HG02798 (cell line): ENCODE measurements around the gene COLGALT1.

Experiments
- ATAC-seq: cut with Tn5 transposase; IDR thresholded peaks from one replicate; pipeline ENCODE4 v1.9.1; 2021; ENCODE audit warnings: mild to moderate bottlenecking; ENCODE audit not compliant: unreplicated experiment, poor library complexity

COLGALT1 gene

DNA sequence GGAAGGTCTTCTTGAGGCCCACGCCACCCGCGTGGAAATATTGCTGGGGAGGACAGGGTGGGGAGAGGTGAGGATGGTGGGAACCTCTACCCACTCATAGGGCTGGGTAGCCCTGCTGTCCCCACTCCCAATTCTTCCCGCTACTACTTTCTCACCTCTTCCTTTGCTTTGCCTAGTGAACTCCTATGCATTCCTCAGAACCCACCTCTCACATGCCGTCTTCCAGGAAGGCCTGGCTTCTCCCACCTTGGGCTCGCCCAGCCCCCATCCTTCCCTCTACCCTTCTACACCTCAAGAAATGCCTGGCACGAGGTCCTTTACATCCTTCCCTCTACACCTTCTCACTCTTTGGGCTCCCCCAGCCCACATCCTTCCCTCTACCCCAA is 62.4 kb downstream of the COLGALT1 start:
- no peak for ATAC-seq

DNA sequence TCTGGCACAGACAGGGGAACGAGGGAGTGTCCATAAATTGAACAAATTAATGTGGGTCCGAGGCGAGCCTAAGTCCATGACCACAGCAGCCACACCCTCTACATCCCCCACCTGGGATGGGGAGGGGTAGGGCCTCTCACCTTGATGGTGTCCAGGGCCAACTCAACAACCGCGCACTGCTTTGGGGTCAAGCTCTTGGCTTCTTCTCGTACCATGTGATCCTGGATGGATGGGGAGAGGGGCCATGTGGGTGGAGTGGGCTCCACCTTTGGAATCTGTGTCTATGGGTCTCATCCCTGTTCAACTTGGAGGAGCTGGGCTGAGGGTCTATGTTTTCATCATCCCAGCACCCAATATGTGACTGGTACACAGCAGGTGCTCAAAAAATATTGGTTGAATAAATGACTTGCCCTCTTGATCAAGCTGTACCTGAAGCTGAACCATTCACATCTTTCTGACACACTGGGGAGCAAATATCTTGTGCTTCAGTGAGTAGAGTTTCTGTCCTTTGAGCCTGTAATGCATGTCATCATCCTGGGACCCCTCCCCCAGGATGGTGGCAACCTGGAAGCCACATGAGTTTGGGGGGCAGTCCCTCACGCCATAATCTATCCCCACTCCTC is 62.9 kb downstream of the COLGALT1 start:
- ATAC-seq, result no peak

DNA sequence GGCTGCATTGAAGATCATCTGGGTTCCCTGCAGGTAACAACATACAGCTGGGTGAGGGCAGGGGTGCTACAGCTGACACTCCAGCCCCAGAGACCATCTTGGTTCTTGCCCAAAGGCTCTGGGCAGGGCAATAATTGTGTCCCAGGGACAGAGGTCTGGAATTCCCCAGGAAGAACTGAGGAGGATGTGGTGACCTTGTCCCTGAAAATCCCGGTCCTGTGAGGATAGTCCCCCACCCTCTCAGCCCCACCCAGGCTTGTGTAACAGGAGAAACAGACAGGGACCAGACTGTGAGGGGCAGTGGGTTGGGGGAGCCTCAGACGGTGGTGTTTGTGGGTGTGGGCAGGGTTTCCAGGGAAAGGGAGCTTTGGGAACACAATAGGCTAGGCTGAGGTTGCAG is 63.5 kb downstream of the COLGALT1 start:
- ATAC-seq, result no peak

DNA sequence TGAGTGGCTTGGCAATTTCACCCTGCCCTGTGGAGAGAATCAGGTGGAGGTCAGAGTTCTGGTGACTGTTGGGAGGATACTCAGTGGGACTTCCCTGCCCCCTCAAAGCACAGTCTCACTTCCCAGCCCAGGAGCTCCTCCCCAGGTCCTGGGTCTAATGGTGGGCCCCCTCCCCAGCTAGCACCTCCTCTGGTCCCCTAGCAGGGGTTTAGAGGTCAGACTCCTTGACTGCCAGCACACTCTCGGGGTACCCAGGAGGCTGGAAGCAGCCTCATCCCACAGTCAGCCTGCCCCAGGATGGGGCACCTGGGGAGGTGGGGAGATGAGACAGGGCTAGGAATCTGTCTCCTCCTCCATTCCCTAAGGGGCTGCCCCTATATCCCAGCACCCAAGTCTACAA is 65.2 kb downstream of the COLGALT1 start:
- no peak for ATAC-seq

DNA sequence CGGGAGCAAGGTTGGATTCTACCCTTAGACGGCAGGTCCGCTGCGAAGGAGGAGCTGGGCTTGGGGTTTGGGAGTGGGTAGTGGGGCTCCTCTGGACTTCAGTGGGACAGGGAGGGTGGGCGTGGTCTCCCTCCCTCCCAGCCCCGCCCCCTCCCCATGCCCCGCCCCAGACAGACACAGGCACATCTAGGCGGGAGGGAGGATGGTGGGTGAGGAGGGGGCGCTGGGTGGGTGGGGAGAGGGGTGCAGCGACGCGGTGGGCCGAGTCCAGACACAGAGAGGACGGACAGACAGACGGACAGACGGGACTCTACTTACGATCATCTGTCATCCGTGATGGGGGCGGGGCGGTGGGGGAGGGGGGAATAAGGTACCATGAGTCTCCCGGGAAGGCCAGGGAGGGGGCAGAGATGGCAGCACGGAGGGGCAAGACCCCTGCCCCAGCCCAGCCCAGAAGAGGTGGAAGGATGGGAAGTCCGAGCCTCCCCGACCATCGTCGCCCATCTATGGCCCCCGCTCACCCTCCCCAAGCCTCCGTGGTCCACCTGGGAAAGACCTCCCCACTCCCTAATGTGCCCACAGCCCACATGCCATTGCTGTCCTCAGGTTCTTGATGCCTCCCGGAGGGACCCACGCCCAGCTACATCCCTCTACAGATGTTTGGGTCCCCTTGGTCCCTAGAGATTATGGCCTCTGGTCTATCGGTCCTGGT is 67.9 kb downstream of the COLGALT1 start:
- no peak for ATAC-seq

DNA sequence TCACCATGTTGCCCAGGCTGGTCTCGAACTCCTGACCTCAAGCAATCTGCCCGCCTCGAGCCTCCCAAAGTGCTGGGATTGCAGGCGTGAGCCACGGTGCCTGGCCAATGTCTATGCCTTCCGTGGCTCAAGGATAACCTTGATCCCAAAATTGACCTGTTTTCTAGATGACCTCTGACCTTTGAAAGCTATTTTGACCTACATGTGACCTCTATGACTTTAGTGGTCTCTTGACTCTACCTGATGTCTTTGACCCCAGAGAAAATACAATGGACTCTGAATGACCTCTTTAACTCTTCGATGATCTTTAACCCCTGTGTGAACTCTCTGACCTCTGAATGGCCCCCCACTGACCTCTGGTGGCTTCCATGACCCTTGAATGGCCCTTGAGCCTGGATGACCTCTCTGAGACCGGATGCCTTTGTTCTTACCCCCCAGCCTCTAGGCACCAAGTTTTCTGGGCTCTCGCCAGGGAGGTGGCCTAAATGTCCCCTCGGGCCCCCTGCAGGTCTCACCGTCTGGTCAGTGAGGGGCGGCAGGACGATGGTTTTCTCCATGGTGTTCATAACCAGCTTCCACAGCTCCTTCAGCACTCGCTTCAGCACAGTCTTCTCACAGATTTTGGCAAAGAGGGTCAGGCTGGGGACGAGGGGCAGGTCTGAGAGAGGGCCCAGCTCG is 69.0 kb downstream of the COLGALT1 start:
- no peak for ATAC-seq

DNA sequence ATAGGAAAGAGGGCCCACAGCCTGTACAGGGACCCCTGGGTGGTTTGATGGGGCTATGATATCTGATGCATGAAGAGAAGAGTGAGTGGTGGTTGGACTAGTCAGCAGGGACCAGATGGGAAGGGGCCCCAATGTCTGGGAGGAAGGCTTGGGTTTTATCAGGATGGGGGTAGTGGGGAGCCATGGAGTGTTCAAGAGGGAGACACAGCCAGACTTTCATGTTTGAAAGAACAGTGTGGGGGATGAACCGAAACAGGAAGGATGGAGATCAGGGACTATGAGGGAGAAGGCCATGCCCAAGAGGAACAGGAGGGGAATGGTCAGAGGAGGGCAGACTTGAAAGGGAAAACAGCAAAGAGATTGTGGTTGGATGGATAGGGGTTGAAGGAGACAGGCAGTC is 69.6 kb downstream of the COLGALT1 start:
- no peak for ATAC-seq

DNA sequence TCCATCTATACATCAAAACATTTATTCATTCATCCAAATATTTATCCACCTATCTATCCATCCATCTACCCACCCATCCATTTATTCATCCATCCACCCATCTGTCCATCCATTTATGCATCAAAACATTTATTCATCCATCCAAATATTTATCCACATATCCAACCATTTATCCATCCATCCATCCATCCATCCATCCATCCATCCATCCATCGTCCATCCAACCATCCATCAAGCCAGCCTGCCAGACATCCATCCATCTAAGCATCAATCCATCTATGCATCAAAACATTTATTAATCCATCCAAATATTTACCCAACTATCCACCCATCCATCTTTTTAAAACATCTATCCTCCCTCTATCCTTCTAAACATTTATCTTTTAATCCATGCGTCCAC is 70.5 kb downstream of the COLGALT1 start:
- ATAC-seq, result no peak

DNA sequence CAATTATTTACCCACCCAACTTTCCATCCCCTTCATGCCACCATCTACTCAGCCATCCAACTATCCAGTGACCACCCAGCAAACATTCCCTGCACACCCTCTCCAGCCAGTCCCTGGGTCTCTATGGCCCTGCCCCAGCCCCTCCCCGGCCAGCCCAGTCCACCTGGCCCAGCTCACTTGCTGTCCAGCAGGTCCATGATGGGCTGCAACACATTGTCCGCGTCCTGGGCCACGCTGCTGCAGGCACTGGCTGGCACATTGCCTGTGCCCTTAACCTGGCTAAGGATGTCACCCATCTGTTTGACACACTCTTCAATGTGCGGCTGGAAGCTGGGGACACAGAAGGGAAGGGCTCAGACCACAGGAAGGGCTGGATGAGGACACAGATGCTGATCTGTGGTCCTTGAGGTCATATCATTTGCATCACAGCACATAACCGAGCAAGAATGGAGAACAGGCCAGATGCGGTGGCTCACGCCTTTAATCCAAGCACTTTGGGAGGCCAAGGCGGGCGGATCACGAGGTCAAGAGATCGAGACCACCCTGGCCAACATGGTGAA is 71.1 kb downstream of the COLGALT1 start:
- no peak for ATAC-seq

DNA sequence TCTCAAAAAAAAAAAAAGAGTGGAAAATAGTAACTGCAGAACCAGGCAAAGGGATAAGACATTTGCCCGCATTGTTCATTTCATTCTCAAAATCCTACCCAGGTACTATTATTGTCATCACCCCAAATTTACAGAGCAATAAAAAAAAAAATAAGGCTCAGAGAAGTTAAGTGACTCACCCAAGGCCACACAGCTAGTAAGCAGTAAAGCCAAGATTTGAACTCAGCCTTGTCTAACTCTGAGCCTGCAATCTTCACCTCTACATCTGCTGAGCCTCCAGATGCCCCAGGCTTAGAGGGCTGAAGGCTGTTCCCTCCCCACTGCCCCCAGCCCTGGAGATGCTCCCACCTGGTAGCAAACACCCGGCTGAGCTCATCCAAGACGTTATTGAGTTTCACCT is 71.7 kb downstream of the COLGALT1 start:
- no peak for ATAC-seq

DNA sequence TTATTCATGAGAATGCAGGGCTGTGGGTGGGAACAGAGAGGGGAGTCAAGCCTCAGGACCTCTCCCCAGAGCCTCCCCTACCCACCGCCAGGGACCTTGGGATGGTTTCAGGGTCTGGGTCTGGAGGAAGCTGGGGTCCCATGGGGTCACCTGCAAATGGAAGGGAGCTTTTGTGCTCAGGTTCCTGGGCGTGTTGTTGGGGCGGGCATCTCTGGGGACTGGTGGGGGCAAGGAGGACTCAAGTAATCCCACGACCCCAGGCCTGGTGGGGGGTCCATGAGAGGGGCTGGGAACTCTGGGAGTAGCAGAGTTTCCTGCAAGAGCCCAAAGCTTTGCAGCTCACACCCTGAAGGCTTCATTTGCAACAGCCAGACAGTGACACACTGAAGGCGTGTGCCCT is 72.5 kb downstream of the COLGALT1 start:
- no peak for ATAC-seq

DNA sequence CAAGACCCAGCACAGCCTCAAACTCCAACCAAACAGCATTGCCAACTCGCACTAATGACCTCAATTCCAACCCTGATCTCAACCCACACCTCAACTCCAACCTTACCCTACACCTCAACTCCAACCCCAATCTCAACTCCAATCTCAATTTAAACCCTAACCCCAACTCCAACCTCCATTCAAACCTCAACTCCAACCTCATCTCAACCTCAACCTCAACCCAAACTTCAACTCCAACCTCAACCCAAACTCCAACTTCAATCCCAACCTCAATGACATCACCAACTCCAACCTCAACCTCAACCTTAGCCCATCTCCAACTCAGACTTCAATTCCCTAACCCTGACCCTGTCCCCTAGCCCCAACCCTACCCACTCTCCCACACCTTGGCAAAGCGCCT is 74.3 kb downstream of the COLGALT1 start:
- no peak for ATAC-seq

DNA sequence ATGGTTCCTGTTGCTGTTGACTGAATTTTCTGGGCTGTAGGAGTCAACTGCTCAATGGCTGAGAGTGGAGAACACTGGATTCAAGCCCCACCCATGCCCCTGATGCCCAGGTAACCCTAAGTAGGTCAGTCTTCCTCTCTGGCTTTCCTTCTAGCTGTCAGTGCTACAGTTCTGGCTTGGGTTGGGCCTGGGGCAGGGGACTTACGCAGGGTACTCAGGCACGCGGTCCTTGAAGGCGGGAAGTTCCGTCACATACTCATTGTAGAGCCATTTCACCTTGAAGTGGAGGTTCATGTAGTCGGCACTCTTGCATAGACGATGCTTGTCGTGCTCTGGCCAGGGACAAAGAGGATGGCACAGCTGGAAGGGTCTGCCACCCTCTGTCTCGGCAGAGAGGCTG is 77.1 kb downstream of the COLGALT1 start:
- ATAC-seq, result no peak
